NCI-H345 treated with DMSO at 0.1 percent for 48 hours (cell line): ENCODE data around the gene F5.

Experiments used
- DNase-seq: peaks from one replicate; lab custom pipeline; 2025; ENCODE audit not compliant: unreplicated experiment; lab: John Stamatoyannopoulos, UW

The F5 gene

GRCh38 chr1:169588785-169589485 lies 2.7 kb upstream of the F5 start:
- DNase-seq: no peak

DNA sequence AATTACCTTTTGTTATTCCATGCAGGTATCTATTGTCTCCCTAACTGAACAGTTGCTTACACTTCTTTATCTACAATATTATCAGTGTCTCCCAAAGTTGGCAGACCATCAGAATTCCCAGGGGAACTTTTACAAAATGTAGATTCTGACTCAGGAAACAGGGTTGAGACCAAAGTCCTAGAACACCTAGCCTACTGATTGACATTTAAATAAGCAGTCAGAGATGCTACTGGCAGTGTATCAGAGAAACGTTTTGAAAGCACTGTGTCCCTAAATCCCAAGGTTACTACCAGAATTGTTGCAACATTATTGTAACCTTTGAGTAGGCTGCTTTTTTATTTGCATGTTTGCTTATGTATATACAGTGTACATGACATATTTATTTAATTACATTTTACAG lies 1.8 kb upstream of the F5 start:
- no peak for DNase-seq

- no peak for DNase-seq
Measured at GRCh38 chr1:169586067-169586394, 250 bp downstream of the F5 start.

DNA sequence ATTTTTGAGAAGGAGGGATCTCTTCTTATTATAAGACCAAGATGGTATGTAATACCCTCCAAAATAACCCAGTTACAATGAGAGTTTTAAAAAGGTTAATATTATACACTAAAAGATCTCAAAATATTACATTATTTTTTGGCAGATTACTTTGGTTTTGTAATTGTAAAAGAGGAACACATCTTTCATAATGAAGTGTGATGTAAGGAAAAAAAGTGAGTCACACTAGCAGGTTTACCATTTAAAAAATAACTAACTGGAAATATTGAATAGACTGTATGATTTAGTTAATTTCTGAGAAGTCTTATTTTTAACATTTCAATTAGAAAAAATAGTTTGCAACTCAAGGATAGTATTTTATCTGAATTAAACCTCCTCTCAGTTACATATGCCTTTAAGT lies 1.1 kb downstream of the F5 start:
- DNase-seq: no peak

DNA sequence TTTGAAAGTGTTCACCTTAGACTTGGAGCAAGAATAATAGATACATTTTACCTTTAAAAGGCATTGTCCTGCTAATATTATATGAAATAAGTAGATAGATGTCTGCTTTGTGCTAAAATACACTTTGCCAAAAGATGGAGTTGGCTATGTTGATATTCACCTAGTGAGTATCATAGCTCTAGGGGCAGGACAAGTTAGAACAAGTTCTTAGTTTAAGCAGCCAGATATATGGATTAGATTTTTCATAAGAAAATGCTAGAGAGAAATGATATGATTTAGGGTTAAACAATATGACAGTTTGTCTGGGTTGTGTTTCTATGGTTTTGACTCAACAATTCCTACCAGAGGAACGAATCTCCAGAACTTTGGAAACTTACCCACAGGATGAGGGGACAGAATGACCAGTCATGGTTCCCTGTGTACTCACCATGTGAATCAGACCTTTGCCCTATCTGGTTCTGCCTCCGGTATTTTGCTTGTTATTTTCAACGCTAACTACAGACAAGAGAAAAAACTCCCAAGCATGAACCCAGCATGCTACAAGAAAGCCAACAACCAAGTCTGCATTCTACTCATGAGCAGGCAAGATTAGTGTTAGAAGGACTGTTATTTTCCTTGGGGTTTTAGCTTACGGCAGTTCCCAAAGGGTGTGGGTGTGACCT lies 1.7 kb downstream of the F5 start:
- no peak for DNase-seq

DNA sequence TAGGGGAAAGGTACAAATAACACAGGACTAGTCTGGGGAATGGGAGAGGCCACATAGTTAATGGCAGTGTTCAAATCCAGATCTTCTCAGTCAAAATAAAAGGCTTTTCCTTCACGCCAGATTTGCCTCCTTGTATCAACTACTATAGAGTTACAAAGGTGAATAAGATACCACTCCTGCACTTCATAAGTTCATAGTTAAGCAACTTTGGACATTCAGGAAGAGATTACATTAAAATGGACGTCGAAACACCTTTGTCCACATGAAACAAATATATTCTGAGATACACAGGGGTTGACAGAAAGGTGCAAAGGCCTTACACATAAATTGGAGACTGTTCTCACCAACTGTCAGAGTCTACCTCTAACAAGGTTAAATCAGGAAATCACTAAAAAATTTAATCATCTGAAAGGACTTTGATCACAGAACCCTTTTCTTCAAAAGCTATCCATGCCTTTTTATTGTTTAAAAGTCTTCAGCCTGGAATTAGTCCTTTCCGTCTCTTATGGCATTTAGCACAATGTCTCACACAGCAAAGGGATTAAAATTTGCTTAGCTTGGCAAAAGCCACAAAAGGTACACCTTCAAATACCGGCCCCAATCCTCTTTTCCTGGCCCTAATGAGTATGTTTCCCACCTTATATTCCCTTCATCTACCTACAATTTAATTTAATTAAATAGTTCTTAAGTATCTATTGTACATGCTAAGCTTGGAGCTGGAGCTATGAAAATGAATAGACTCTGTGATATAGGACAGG lies 8.1 kb downstream of the F5 start:
- DNase-seq: no peak

DNA sequence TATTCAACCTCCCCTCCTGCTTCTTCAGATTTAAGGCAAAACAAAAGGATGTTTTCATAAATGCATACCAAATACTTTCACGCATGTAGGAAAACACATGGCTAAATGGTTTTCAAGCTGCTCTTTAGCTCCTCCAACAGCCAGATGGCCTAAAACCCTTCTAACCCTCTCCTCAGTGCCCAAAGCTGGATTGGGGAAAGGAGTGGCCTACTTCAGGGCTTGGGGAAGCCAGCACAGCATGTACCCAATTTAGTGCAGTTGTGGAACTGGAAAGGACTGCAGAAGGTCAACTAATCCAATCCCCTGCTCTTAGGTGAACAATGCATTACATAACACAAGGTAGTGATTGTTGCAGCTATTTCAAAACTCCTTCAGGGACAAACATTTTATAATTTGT lies 9.3 kb downstream of the F5 start:
- DNase-seq: no peak

DNA sequence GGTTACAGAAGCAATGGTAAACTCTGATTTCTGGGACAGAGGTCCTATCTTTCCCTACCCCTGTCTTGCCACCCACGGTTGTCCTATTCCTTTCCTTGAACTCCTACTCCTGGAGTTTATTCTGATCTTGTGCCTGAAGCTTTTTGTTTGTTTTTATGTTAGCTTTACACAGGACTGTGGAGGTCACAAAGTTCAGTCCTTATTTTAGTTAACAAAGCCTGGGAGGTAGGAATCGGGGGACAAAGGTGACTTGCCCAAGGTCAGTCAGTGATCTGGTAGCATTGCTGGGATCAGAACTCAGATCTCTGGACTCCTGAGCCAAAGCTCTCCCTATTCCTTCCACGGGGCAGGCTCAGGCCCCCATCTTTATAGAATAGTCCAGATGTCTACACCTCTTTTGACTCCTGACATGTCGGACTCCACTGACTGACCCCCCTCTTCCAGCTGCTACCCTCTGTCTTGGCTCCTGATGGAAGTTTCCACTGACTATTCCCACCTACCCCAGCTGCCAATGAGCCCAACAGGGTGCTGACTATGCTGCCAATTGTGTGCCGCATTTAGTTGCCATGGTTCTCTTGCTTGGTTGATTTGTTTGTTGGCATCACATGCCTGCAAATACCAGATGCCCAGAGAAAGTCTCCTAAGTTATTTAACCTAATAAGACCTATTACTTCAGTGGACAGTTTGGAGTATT lies 9.9 kb downstream of the F5 start:
- no peak for DNase-seq

GRCh38 chr1:169574336-169574735 lies 11.9 kb downstream of the F5 start:
- no peak for DNase-seq

GRCh38 chr1:169572187-169572586 lies 14.1 kb downstream of the F5 start:
- DNase-seq: no peak

- DNase-seq: no peak
Measured at GRCh38 chr1:169571450-169571849, 14.8 kb downstream of the F5 start.

- DNase-seq: no peak
Measured at GRCh38 chr1:169570172-169570574, 16.1 kb downstream of the F5 start.

DNA sequence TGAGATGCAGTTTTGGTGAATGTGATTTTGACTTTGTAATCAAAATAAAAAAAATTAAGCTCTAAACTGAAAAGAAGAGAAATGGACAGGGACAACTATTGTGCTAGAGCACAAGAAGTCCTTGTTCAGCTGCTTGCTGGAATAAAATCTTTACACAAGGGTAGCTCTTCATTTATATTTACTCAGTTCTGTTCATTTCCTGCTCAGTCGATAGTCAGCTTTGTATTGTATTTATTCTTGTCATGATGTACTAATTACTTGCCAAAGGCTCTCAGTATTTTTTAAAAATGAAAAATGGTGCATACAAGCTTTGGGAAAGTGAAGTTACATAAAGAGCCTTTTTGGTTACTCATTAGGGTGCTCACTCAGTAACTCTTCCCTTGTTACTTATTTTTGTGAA lies 17.8 kb downstream of the F5 start:
- no peak for DNase-seq

DNA sequence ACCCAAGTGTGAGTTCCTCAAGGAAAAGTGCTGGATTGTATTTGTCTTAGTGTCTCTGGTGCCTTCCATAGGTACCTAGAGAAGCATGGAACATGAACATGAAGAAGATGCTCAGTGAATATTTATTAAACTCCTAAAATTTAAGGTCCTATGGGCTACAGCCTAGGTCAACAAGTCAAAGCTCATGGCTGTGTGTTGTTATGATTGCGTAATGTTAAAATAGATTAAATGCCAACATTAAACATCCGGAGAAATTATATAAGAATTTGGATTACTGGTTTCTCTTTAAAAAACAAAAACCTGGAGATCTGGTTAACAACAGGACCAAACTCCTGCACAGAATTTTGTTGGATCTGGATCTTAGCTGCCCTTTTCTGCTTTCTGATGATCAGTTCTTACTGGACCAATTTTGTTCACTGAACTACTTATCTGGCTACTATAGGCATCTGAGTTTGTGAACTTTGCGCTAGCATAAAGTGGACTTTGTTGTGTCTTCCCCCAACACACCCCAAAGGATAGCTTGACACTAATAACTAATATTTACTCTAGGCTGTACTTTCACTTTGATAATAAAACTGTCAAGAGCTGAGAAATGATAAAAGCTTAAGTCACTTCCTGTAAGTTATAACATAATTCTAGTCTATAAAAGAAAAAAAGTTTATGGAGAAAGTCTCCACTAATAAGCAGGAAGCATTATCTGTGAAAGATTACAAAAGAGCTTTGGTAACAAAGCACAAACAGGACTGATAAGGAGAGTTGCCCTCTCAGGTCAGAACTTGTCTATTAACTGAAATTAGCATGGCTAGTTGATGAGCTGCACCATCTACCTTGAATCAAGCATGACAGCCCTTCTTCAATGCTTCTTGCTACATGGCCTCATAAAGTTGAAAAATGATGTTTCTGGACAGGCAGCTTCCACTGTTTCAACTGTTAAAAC lies 20.7 kb downstream of the F5 start:
- DNase-seq: no peak

GRCh38 chr1:169563650-169564049 lies 22.6 kb downstream of the F5 start:
- DNase-seq: no peak

GRCh38 chr1:169563019-169563615 lies 23.2 kb downstream of the F5 start:
- DNase-seq: no peak

GRCh38 chr1:169561692-169562091 lies 24.6 kb downstream of the F5 start:
- no peak for DNase-seq

DNA sequence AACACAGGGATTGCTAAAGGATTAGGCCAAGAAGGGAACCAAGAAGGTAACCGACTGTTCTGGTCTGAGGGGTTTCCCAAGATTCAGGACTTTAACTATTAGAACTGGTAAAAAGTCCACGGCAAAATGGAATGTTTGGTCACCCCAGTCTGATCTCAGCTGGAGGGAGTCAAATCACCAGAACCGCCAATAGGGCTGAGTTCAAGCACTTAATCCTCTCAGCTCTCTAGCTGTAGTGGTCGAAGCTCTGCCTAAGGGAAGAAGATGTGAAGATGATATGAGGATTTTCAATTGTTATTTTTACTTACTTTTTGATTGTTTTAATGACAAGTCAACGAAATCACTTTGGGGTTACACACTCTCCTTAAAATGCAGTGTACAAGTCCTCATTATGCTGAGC lies 29.1 kb downstream of the F5 start:
- DNase-seq: no peak

DNA sequence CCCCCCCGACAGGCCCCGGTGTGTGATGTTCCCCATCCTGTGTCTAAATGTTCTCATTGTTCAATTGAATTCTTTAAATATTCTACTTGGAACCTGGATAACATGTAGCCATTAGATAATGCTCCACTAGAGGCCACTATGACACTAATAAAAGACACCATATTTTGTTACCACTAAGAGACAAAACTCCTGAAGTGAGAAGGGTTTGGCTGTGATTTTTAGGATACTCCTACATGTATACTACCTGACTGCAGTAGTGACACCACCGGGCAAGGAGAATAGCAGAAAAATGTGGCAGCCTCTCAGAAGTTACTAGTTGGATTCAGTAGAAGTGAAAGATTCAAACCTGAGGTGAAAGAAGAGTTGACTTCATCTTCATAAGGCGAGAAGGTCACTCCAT lies 36.0 kb downstream of the F5 start:
- DNase-seq: peak; percentile 8

DNA sequence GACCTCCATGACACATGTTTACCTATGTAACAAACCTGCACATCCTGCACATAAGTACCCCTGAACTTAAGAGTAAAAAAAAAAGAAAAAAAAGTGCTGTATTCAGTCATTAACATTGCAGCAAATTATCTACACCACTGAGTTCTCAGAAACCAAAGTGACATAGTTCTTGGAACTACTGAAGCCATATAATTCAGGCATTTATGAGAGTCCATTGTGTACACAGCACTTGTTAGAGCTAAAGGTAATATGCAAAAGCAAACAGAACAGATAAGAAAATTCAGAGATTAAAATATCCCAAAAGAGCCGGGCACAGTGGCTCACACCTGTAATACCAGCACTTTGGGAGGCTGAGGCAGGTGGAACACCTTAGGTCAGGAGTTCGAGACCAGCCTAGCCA lies 38.0 kb downstream of the F5 start:
- no peak for DNase-seq
